Keratinocyte (primary cell): Measurements from ENCODE around the gene ANAPC5. TPM values are rescaled to one million over a fixed set of nuclear protein-coding genes. Genes with fewer than 3 reads are reported as not detected.
A peak's percentile ranks its signal among the peaks of the same experiment; 100 is the strongest.

ENCODE experiments used
- DNase-seq: peaks from one replicate; pipeline ENCODE4 v3.0.0-alpha.2; 2011; ENCODE audit warnings: low read depth, missing footprints, low spot score
- FAIRE-seq: peaks from 2 replicates; lab custom pipeline; 2011; peaks lifted over from hg19 to GRCh38; lab: Jason Lieb, UNC
- H2AFZ ChIP-seq: 2 replicates; pipeline ENCODE4 v1.6.0; 2012; ENCODE audit warnings: low read length, control low read depth, inconsistent platforms; ENCODE audit not compliant: control insufficient read depth
- H3K27ac ChIP-seq: 2 replicates; pipeline ENCODE4 v1.5.1; 2011; ENCODE audit warnings: low read length; ENCODE audit not compliant: control insufficient read depth, insufficient read depth
- H3K27me3 ChIP-seq: 3 replicates; pipeline ENCODE4 v1.6.0; 2011; ENCODE audit warnings: low read length; ENCODE audit not compliant: control insufficient read depth, insufficient read depth; ENCODE audit errors: extremely low read depth
- H3K36me3 ChIP-seq, 2 experiments: 2 replicates in 1 of 2; 3 replicates in 1 of 2; pipeline ENCODE4 v1.5.1; 2011; ENCODE audit warnings: low read length in 2 of 2, mild to moderate bottlenecking in 1 of 2; ENCODE audit not compliant: control insufficient read depth in 2 of 2, insufficient read depth in 2 of 2; ENCODE audit errors: extremely low read depth in 1 of 2
- H3K4me1 ChIP-seq: 3 replicates; pipeline ENCODE4 v1.5.1; 2011; ENCODE audit warnings: low read length; ENCODE audit not compliant: control insufficient read depth, insufficient read depth; ENCODE audit errors: extremely low read depth
- H3K4me2 ChIP-seq: 3 replicates; pipeline ENCODE4 v1.6.0; 2011; ENCODE audit warnings: low read depth, low read length; ENCODE audit not compliant: control insufficient read depth, insufficient read depth; ENCODE audit errors: extremely low read depth
- H3K4me3 ChIP-seq, 3 experiments: fragments of 200-600 bp in 1 of 3; sonication (generic) in 1 of 3; 2 replicates in 2 of 3; 3 replicates in 1 of 3; pipeline ENCODE4 v1.5.1; 2011 to 2016; ENCODE audit warnings: low read length in 3 of 3, mild to moderate bottlenecking in 3 of 3, control low read depth in 2 of 3, inconsistent platforms in 1 of 3, low read depth in 1 of 3, mixed read lengths in 1 of 3, mixed run types in 1 of 3, moderate library complexity in 1 of 3; ENCODE audit not compliant: control insufficient read depth in 2 of 3, insufficient read depth in 2 of 3; ENCODE audit errors: extremely low read depth in 1 of 3
- H3K79me2 ChIP-seq: 2 replicates; pipeline ENCODE4 v1.6.0; 2012; ENCODE audit warnings: low read length; ENCODE audit not compliant: control insufficient read depth, insufficient read depth
- H3K9ac ChIP-seq: 3 replicates; pipeline ENCODE4 v1.6.0; 2011; ENCODE audit warnings: low read length; ENCODE audit not compliant: control insufficient read depth, insufficient read depth; ENCODE audit errors: extremely low read depth
- H3K9me1 ChIP-seq: 3 replicates; pipeline ENCODE4 v1.6.0; 2011; ENCODE audit warnings: low read length; ENCODE audit not compliant: control insufficient read depth, insufficient read depth; ENCODE audit errors: extremely low read depth
- H3K9me3 ChIP-seq: 2 replicates; pipeline ENCODE4 v1.5.1; 2012; ENCODE audit warnings: low read depth, low read length; ENCODE audit not compliant: control insufficient read depth
- H4K20me1 ChIP-seq: 3 replicates; pipeline ENCODE4 v1.6.0; 2011; ENCODE audit warnings: low read length; ENCODE audit not compliant: control insufficient read depth, insufficient read depth; ENCODE audit errors: extremely low read depth
- CTCF ChIP-seq, 3 experiments: IDR thresholded peaks in 1 of 3; conservative IDR thresholded peaks in 1 of 3; optimal IDR thresholded peaks in 1 of 3; 2 replicates in 2 of 3; 3 replicates in 1 of 3; pipeline versions ENCODE3 to v1.5.1; 2011; ENCODE audit warnings: low read length in 3 of 3, mild to moderate bottlenecking in 3 of 3, moderate library complexity in 2 of 3, control low read depth in 1 of 3, inconsistent platforms in 1 of 3; ENCODE audit not compliant: insufficient read depth in 2 of 3; ENCODE audit errors: extremely low read depth in 1 of 3
- EZH2 ChIP-seq: IDR thresholded peaks from one replicate; pipeline ENCODE4 v1.6.1; 2012; ENCODE audit warnings: inconsistent platforms, mild to moderate bottlenecking, low read length, moderate library complexity
- dilution Hi-C: fragments of 300-500 bp; cut with MboI; formaldehyde crosslinking; loops from one replicate; pipeline ENCODE4 v1.7.0; 2020; ENCODE audit warnings: low sequenced_read_pairs; ENCODE audit not compliant: extremely low pct_ligation_motif_present
- polyA plus RNA-seq, 5 experiments: library from polyadenylated mRNA; depleted of rRNA in 3 of 5; stranded (reverse) in 3 of 5; stranded (forward) in 1 of 5; unstranded in 1 of 5; fragments of >200 nt; gene quantifications; 1 replicate in 1 of 5; 2 replicates in 3 of 5; 3 replicates in 1 of 5; pipeline versions ENCODE4 v1.2.1 to v1.2.3, GENCODE V29; 2011 to 2012; ENCODE audit warnings: missing spikeins in 2 of 5, low read depth in 1 of 5, low replicate concordance in 1 of 5

The ANAPC5 gene
- polyA plus RNA-seq, 1 donor (not counting 4 experiments of a cell fraction or from before 2014, with no cell fraction given): 115 TPM

GRCh38 chr12:121295746-121296617 lies 56.2 kb downstream of the ANAPC5 start:
- H3K27ac ChIP-seq: peak overlapping the region; percentile 65
- dilution Hi-C loops: no loop called here
- no peaks in the 10 kb centered on the region for H3K27me3 ChIP-seq
- H3K9ac ChIP-seq: peak overlapping the region; percentile 88
- no peaks in the 10 kb centered on the region for H3K9me3 ChIP-seq
- peak overlapping the region; percentile 62 for H2AFZ ChIP-seq
- peak overlapping the region; percentile 53 for H3K4me2 ChIP-seq
- FAIRE-seq (no peak), DNase-seq (no peak)
- peaks cover 3 to 4% of the 10 kb centered on the region in 2 experiments for H3K36me3 ChIP-seq
- peak overlapping the region; percentile 83 to 95 (median 84) for H3K4me3 ChIP-seq
- H4K20me1 ChIP-seq: no peaks in the 10 kb centered on the region
- no peaks in the 10 kb centered on the region for H3K9me1 ChIP-seq
- TF ChIP-seq EZH2: no peak
- no peak for TF ChIP-seq CTCF (optimal IDR thresholded peaks at IDR 0.05 in 1 of 3, IDR thresholded peaks at IDR 0.05 in 1 of 3, conservative IDR thresholded peaks at IDR 0.05 in 1 of 3; ENCODE audit: extremely low read depth in 1 of 3, insufficient read depth in 2 of 3, low read length in 3 of 3)
- H3K79me2 ChIP-seq: peaks cover 30% of the 10 kb centered on the region
- peaks cover 11% of the 10 kb centered on the region for H3K4me1 ChIP-seq

- Histone ChIP-seq H2AFZ (no peak overlapping the region), H3K9me1 (no peaks in the 10 kb centered on the region), H3K9ac (peak overlapping the region; percentile 88), H3K4me2 (peak overlapping the region; percentile 53), H3K27ac (no peak overlapping the region), H3K4me3 (peak overlapping the region; percentile 83 to 95 (median 84)), H3K36me3 (peaks cover 4 to 6% of the 10 kb centered on the region in 2 experiments), H3K4me1 (peaks cover 11% of the 10 kb centered on the region), H4K20me1 (no peaks in the 10 kb centered on the region), H3K79me2 (peaks cover 30% of the 10 kb centered on the region), H3K9me3 (no peaks in the 10 kb centered on the region), H3K27me3 (no peaks in the 10 kb centered on the region)
- no peak for TF ChIP-seq EZH2
- no peak for TF ChIP-seq CTCF (optimal IDR thresholded peaks at IDR 0.05 in 1 of 3, IDR thresholded peaks at IDR 0.05 in 1 of 3, conservative IDR thresholded peaks at IDR 0.05 in 1 of 3; ENCODE audit: extremely low read depth in 1 of 3, insufficient read depth in 2 of 3, low read length in 3 of 3)
- no peak for DNase-seq
- FAIRE-seq: no peak
- dilution Hi-C loops: no loop called here
Measured at GRCh38 chr12:121295116-121295745, 57.0 kb downstream of the ANAPC5 start.
